Gastrocnemius medialis (tissue), 4 donors: ENCODE measurements around the gene BCL7C. TPM values are rescaled to one million over a fixed set of nuclear protein-coding genes. Genes with fewer than 3 reads are reported as not detected.

Experiments used
- ATAC-seq, 2 donors: fragments of 150-250 bp; one replicate each; pipeline ENCODE4 v1.9.1; 2016
- DNase-seq, 2 donors: peaks; one replicate each; pipeline ENCODE4 v3.0.0-alpha.2; 2019
- H3K27ac ChIP-seq, 4 donors: fragments of 200-600 bp; sonication (generic); 1 replicate in 1 of 4; 2 replicates in 3 of 4; pipeline ENCODE4 v1.5.1; 2016 to 2018; ENCODE audit warnings: mild to moderate bottlenecking in 2 of 4, moderate library complexity in 1 of 4
- H3K27me3 ChIP-seq, 3 donors: fragments of 200-600 bp; sonication (generic) in 2 of 3; 1 replicate in 1 of 3; 2 replicates in 2 of 3; pipeline versions ENCODE4 v1.5.1 to v1.6.0; 2016 to 2019; ENCODE audit warnings: mild to moderate bottlenecking in 1 of 3, moderate library complexity in 1 of 3
- H3K36me3 ChIP-seq, 2 donors: fragments of 200-600 bp; sonication (generic) in 1 of 2; one replicate each; pipeline ENCODE4 v1.5.1; 2017 to 2018
- H3K4me1 ChIP-seq, 2 donors: fragments of 200-600 bp; sonication (generic) in 1 of 2; one replicate each; pipeline ENCODE4 v1.5.1; 2016 to 2017; ENCODE audit warnings: mild to moderate bottlenecking in 2 of 2
- H3K4me3 ChIP-seq, 4 donors: fragments of 200-600 bp; sonication (generic) in 3 of 4; 1 replicate in 1 of 4; 2 replicates in 3 of 4; pipeline ENCODE4 v1.5.1; 2016 to 2019; ENCODE audit warnings: mild to moderate bottlenecking in 2 of 4
- H3K9me3 ChIP-seq, 3 donors: fragments of 200-600 bp; sonication (generic) in 2 of 3; 1 replicate in 1 of 3; 2 replicates in 2 of 3; pipeline ENCODE4 v1.5.1; 2016 to 2019
- CTCF ChIP-seq, 5 experiments: fragments of 450-650 bp in 3 of 5; fragments of 200-600 bp in 2 of 5; sonication (generic) in 2 of 5; IDR thresholded peaks in 4 of 5; conservative IDR thresholded peaks in 1 of 5; 1 replicate in 4 of 5; 2 replicates in 1 of 5; pipeline ENCODE4 v1.5.1; 2016 to 2019; ENCODE audit warnings: antibody characterized with exemption in 5 of 5, mild to moderate bottlenecking in 3 of 5, moderate library complexity in 3 of 5
- POLR2A ChIP-seq, 2 donors: fragments of 450-650 bp; IDR thresholded peaks; one replicate each; pipeline ENCODE4 v1.6.1; 2017; ENCODE audit warnings: antibody characterized with exemption in 2 of 2, mild to moderate bottlenecking in 2 of 2, moderate library complexity in 2 of 2
- in situ Hi-C, 4 donors: fragments of 200-750 bp; cut with MboI; loops; one replicate each; pipeline versions ENCODE4 v1.15.0 to v1.8.0; 2017; ENCODE audit warnings: low sequenced_read_pairs in 4 of 4
- intact Hi-C: fragments of 100-400 bp; cut with DNase I; formaldehyde crosslinking; loops from one replicate; pipeline ENCODE4 v1.15.1; 2023; ENCODE audit warnings: low total_unique reads
- total RNA-seq, 4 donors: library from RNA; depleted of rRNA; stranded (reverse); fragments of >200 nt; gene quantifications; one replicate each; pipeline versions ENCODE4 v1.1.0 to v1.2.3, GENCODE V29; 2016

BCL7C gene
- total RNA-seq, 4 donors from 2014 or later = 16.4 to 24.5 (median 22.3) TPM

GRCh38 chr16:30923554-30924075 is 29.7 kb upstream of the BCL7C start, which contains the start of gene FBXL19:
Gene FBXL19 (plus strand): TSS chr16:30923572. CDS start chr16:30925755, 2,183 bp downstream.
- Histone ChIP-seq H3K4me1 (peaks cover 11 to 16% of the 10 kb centered on the region in 2 donors), H3K27me3 (no peaks in the 10 kb centered on the region), H3K27ac (peak within 1 kb of the TSS; percentile 92 to 97 (median 96)), H3K9me3 (no peaks in the 10 kb centered on the region), H3K36me3 (no peaks in the 10 kb centered on the region), H3K4me3 (peak within 1 kb of the TSS; percentile 74 to 93 (median 88))
- intact Hi-C loops = loop anchor here (1.0 to 2.0 kb wide), 3 partner anchors 19 to 34 kb away; partner anchors contain the start of genes ORAI3 and SETD1A
- ATAC-seq (no peak), DNase-seq (no peak)
- in situ Hi-C loops = loop anchor here in 1 of 4 donors (5.0 kb wide), 1 partner anchor 81 kb away; no protein-coding TSS in a partner anchor
- TF ChIP-seq POLR2A (IDR thresholded peaks at IDR 0.05) = no peak

- H3K27me3 ChIP-seq = no peaks in the 10 kb centered on the region
- H3K4me3 ChIP-seq = peak overlapping the region; percentile 74 to 93 (median 88)
- H3K27ac ChIP-seq = peak overlapping the region; percentile 92 to 97 (median 96)
- DNase-seq = peak; percentile 100
- no peaks in the 10 kb centered on the region for H3K9me3 ChIP-seq
- peak; percentile 79 for ATAC-seq
- no peaks in the 10 kb centered on the region for H3K36me3 ChIP-seq
- TF ChIP-seq POLR2A (IDR thresholded peaks at IDR 0.05) (peak in 1 of 2 donors; percentile 64), CTCF (IDR thresholded peaks at IDR 0.05 in 4 of 5, conservative IDR thresholded peaks at IDR 0.05 in 1 of 5) (no peak)
- in situ Hi-C loops (loop anchor here in 1 of 4 donors (5.0 kb wide), 1 partner anchor 81 kb away; no protein-coding TSS in a partner anchor), intact Hi-C loops (loop anchor here (1.0 to 2.0 kb wide), 5 partner anchors 19 to 225 kb away; partner anchors contain the start of genes ORAI3 and SETD1A)
- peaks cover 11 to 16% of the 10 kb centered on the region in 2 donors for H3K4me1 ChIP-seq
These were observed 29.2 kb upstream of the BCL7C start for GRCh38 chr16:30922960-30923535.

GRCh38 chr16:30922420-30922959 is 28.6 kb upstream of the BCL7C start:
- in situ Hi-C loops = loop anchor here in 1 of 4 donors (5.0 kb wide), 1 partner anchor 80 kb away; no protein-coding TSS in a partner anchor
- Histone ChIP-seq H3K4me3 (peak overlapping the region; percentile 72 to 92 (median 79)), H3K27ac (peak overlapping the region; percentile 92 to 97 (median 96)), H3K36me3 (no peaks in the 10 kb centered on the region), H3K9me3 (no peaks in the 10 kb centered on the region), H3K4me1 (peaks cover 11 to 13% of the 10 kb centered on the region in 2 donors), H3K27me3 (no peaks in the 10 kb centered on the region)
- ATAC-seq (peak; percentile 79 to 81), DNase-seq (peak; percentile 100)
- intact Hi-C loops = loop anchor here (1.0 to 2.0 kb wide), 3 partner anchors 25 to 224 kb away; partner anchors contain the start of gene ORAI3
- TF ChIP-seq POLR2A (IDR thresholded peaks at IDR 0.05) (no peak), CTCF (IDR thresholded peaks at IDR 0.05 in 4 of 5, conservative IDR thresholded peaks at IDR 0.05 in 1 of 5) (no peak)

GRCh38 chr16:30921748-30922419 is 28.0 kb upstream of the BCL7C start:
- DNase-seq (peak; percentile 52 to 75), ATAC-seq (peak; percentile 7)
- H3K36me3 ChIP-seq = no peaks in the 10 kb centered on the region
- in situ Hi-C loops = loop anchor here in 1 of 4 donors (5.0 kb wide), 1 partner anchor 80 kb away; no protein-coding TSS in a partner anchor
- H3K27me3 ChIP-seq = no peaks in the 10 kb centered on the region
- intact Hi-C loops = loop anchor here (1.0 to 2.0 kb wide), 4 partner anchors 25 to 224 kb away; partner anchors contain the start of gene ORAI3
- TF ChIP-seq POLR2A (IDR thresholded peaks at IDR 0.05) = no peak
- TF ChIP-seq CTCF (IDR thresholded peaks at IDR 0.05 in 4 of 5, conservative IDR thresholded peaks at IDR 0.05 in 1 of 5) = peak; percentile 83 to 88 (median 85)
- H3K4me3 ChIP-seq = peak overlapping the region; percentile 57 to 84 (median 70)
- H3K4me1 ChIP-seq = peaks cover 11% of the 10 kb centered on the region in 2 donors
- H3K9me3 ChIP-seq = no peaks in the 10 kb centered on the region
- peak overlapping the region; percentile 65 to 97 (median 94) for H3K27ac ChIP-seq
